Testis (tissue), 3 donors: Measurements from ENCODE around the gene SRCAP. TPM values are rescaled to one million over a fixed set of nuclear protein-coding genes. Genes with fewer than 3 reads are reported as not detected.
A peak's percentile ranks its signal among the peaks of the same experiment; 100 is the strongest.
"Not testable (repeated sequence)": the region's sequence is repeated elsewhere in the genome, so short reads cannot be mapped to it uniquely, and the experiment has no call there.

Source experiments
- DNase-seq: peaks from one replicate; pipeline ENCODE4 v3.0.0-alpha.2; 2019
- H3K27ac ChIP-seq, 2 donors: fragments of 200-600 bp; sonication (generic); one replicate each; pipeline ENCODE4 v1.5.1; 2019
- H3K27me3 ChIP-seq: fragments of 200-600 bp; sonication (generic); one replicate; pipeline ENCODE4 v1.5.1; 2019
- H3K36me3 ChIP-seq: fragments of 200-600 bp; sonication (generic); one replicate; pipeline ENCODE4 v1.5.1; 2017; ENCODE audit warnings: low read depth; ENCODE audit errors: missing control alignments
- H3K4me1 ChIP-seq: fragments of 200-600 bp; sonication (generic); one replicate; pipeline ENCODE4 v1.5.1; 2019
- H3K4me3 ChIP-seq, 2 donors: fragments of 200-600 bp; sonication (generic); one replicate each; pipeline ENCODE4 v1.5.1; 2017 to 2019
- H3K9me3 ChIP-seq: fragments of 200-600 bp; sonication (generic); one replicate; pipeline ENCODE4 v1.5.1; 2017
- POLR2A ChIP-seq: fragments of 450-650 bp; IDR thresholded peaks from one replicate; pipeline ENCODE4 v1.6.1; 2017; ENCODE audit warnings: antibody characterized with exemption, mild to moderate bottlenecking, moderate library complexity
- WGBS, 2 donors: methylation state at CpG; one replicate each; pipeline ENCODE4 v1.1.5; 2018; 5-methylcytosine and 5-hydroxymethylcytosine counted together
- intact Hi-C: fragments of 100-400 bp; cut with DNase I; formaldehyde crosslinking; loops from one replicate; pipeline ENCODE4 v1.15.1; 2023; ENCODE audit warnings: low total_unique reads
- polyA plus RNA-seq: library from polyadenylated mRNA; stranded (reverse); fragments of 350-450 nt; fragmentation: Illumina TruSeq; extraction: RNeasy Lipid Tissue Mini Kit (QIAGEN cat#74804); gene quantifications from one replicate; pipeline ENCODE4 v1.2.3, GENCODE V29; 2014; ENCODE audit warnings: low read depth, low replicate concordance; ENCODE audit not compliant: insufficient read depth
- total RNA-seq, 2 donors: library from RNA; depleted of rRNA; stranded (reverse); fragments of >200 nt; gene quantifications; one replicate each; pipeline ENCODE4 v1.2.3, GENCODE V29; 2016
- TF ChIP-seq, protein P1 (sequence below), 3 experiments: fragments of 450-650 bp in 2 of 3; fragments of 200-600 bp in 1 of 3; sonication (generic) in 1 of 3; IDR thresholded peaks; one replicate each; pipeline ENCODE4 v1.5.1; 2016 to 2019; ENCODE audit warnings: antibody characterized with exemption in 3 of 3, mild to moderate bottlenecking in 2 of 3, moderate library complexity in 1 of 3

The SRCAP gene
- total and polyA plus RNA-seq, 3 donors from 2014 or later, result 44.3 to 80.8 (median 74.3) TPM

DNA sequence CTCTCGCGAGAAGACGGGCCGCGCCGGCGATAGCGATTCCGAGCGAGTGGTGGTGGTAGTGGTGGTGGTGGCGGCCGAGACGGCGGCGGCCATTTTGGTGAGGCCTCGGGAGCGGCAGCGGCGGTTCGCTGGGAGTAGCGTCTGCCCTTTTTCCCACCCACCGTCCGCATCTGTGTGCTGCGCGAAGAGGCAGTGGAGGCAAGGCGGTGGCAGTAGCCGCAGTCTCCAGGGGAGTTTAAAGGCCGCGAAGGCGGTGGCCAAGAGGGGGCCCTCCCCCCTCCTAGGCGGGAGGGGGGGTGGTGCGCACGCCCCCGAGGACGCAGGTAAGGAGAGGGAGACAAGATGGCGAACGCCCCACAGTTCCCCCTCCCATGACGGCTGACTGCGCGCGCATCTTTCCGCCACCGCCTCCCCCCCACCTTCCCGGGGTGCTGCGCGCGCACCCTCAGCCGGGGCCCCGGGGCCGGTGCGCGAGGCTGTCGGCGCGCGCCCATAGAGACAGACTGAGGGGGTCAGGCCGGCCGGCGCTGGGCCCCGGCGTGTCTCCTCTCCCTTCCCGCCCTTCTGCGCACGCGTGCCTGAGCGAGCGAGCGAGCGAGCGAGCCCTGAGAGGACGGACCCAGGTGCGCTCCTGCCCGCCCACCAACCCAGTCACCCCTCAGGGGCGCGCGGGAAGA is 694 bp upstream of the SRCAP start:
- intact Hi-C loops, result no loop called here
- H3K27me3 ChIP-seq, result no peaks in the 10 kb centered on the region
- peak; percentile 94 for DNase-seq
- peaks cover 17% of the 10 kb centered on the region for H3K4me1 ChIP-seq
- peak overlapping the region; percentile 87 to 100 for H3K4me3 ChIP-seq
- peak overlapping the region; percentile 99 for H3K27ac ChIP-seq
- no peaks in the 10 kb centered on the region for H3K9me3 ChIP-seq
- WGBS, 2 donors, result 0 to 1% methylated on average over 22 to 57 of the region's 76 CpGs
- TF ChIP-seq, protein P1, sequence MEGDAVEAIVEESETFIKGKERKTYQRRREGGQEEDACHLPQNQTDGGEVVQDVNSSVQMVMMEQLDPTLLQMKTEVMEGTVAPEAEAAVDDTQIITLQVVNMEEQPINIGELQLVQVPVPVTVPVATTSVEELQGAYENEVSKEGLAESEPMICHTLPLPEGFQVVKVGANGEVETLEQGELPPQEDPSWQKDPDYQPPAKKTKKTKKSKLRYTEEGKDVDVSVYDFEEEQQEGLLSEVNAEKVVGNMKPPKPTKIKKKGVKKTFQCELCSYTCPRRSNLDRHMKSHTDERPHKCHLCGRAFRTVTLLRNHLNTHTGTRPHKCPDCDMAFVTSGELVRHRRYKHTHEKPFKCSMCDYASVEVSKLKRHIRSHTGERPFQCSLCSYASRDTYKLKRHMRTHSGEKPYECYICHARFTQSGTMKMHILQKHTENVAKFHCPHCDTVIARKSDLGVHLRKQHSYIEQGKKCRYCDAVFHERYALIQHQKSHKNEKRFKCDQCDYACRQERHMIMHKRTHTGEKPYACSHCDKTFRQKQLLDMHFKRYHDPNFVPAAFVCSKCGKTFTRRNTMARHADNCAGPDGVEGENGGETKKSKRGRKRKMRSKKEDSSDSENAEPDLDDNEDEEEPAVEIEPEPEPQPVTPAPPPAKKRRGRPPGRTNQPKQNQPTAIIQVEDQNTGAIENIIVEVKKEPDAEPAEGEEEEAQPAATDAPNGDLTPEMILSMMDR (IDR thresholded peaks at IDR 0.05), result no peak
- peak; percentile 16 for TF ChIP-seq POLR2A
- no peaks in the 10 kb centered on the region for H3K36me3 ChIP-seq

DNA sequence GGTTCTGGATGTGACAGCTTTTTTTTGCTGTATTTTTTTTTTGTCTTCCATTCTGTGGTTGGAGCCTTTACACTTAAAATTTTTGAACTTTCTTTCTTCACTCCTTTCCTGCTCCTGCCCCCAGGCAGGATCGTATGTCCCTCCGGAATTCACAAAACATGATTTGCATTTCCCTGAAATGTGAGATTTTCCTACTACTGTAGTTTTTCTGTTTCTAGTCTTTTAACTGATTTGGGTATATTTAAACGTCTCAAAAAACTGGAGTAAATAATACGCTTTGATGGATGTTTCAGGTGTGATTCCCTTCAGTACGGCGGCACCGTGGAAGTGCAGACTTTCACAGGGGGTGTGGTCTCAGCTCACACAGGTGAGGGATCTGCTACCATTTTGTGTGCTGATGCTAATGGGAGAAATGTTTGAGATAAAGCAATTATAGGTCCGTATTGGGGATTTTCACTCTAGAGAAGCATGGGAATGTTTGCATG is 686 bp downstream of the SRCAP start:
- no peaks in the 10 kb centered on the region for H3K36me3 ChIP-seq
- peaks cover 17% of the 10 kb centered on the region for H3K4me1 ChIP-seq
- 18 to 22% methylated on average over 8 of the region's 8 CpGs for WGBS, 2 donors
- no peaks in the 10 kb centered on the region for H3K27me3 ChIP-seq
- TF ChIP-seq, protein P1 (IDR thresholded peaks at IDR 0.05), result no peak
- no peak for TF ChIP-seq POLR2A
- peak overlapping the region; percentile 87 to 100 for H3K4me3 ChIP-seq
- no peaks in the 10 kb centered on the region for H3K9me3 ChIP-seq
- peak overlapping the region in 1 of 2 donors; percentile 99 for H3K27ac ChIP-seq
- no peak for DNase-seq
- intact Hi-C loops, result no loop called here

DNA sequence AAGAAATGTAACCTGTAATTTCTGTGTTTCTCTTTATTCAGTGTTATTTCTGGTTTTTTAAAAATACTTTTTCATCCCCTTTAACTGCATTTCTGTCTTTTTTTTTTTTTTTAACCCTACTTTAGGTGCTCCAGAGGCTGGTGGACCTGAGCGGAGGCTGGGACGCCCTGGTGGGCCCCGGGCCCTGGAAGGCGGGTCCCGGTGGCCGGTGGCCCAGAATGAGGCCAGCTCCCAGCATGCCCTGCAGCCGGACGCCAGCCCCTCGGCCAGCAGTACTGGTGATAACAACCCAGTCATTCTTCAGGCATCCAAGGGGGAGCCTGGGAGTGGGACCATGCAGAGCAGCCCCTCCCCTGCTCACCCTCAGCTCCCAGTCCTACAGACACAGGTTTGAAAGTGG is 1.5 kb downstream of the SRCAP start:
- no peaks in the 10 kb centered on the region for H3K9me3 ChIP-seq
- no peaks in the 10 kb centered on the region for H3K27me3 ChIP-seq
- no peak for DNase-seq
- H3K4me1 ChIP-seq, result peaks cover 17% of the 10 kb centered on the region
- 40% methylated on average over 9 of the region's 9 CpGs for WGBS, 2 donors
- intact Hi-C loops, result no loop called here
- H3K4me3 ChIP-seq, result no peak overlapping the region
- no peaks in the 10 kb centered on the region for H3K36me3 ChIP-seq
- TF ChIP-seq POLR2A, result no peak
- TF ChIP-seq, protein P1 (IDR thresholded peaks at IDR 0.05), result no peak
- no peak overlapping the region for H3K27ac ChIP-seq

DNA sequence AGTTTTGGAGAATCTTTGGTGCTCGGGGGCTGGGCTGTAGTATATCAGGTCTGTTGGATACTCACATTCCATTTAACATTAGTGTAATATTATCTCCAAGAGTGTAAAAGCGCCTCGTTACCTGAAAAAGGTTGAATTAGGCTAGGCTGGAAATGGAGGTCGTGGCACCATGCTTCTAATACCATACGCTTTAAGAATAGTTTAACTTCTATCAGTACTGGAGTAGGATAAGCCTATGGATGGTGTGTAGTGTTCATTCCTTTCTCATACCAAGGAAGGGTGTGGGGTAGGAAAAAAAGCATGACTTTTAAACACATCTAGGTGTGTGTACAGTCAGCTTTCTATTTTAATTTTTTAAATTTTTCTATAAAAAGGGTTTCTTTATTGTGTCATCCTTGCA is 2.0 kb downstream of the SRCAP start:
- intact Hi-C loops, result no loop called here
- TF ChIP-seq, protein P1 (IDR thresholded peaks at IDR 0.05), result no peak
- TF ChIP-seq POLR2A, result no peak

DNA sequence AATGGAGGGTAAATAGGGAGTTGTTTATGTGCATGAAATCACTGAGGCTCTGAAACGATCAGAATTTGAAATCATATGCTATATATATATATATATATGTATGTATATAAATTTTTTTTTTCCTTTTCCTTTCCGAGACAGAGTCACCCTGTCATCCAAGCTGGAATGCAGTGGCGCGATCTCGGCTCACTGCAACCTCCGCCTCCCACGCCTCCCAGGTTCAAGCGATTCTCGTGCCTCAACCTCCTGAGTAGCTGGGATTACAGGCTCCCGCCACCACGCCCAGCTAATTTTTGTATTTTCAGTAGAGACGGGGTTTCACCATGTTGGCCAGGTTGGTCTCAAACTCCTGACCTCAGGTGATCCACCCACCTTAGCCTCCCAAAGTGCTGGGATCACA is 4.1 kb downstream of the SRCAP start:
- 89 to 91% methylated on average over 12 of the region's 12 CpGs for WGBS, 2 donors
- intact Hi-C loops, H3K27me3 ChIP-seq, H3K36me3 ChIP-seq, H3K4me3 ChIP-seq, H3K9me3 ChIP-seq, DNase-seq, H3K27ac ChIP-seq: not testable (repeated sequence)
- peaks cover 12% of the 10 kb centered on the region for H3K4me1 ChIP-seq

More for the DNA sequence above, 2.0 kb downstream of the SRCAP start:
- 85 to 89% methylated on average over 5 of the region's 5 CpGs for WGBS, 2 donors
- peaks cover 17% of the 10 kb centered on the region for H3K4me1 ChIP-seq
- H3K27me3 ChIP-seq, result no peaks in the 10 kb centered on the region
- H3K36me3 ChIP-seq, result no peaks in the 10 kb centered on the region
- H3K4me3 ChIP-seq, result no peak overlapping the region
- DNase-seq, result no peak
- H3K9me3 ChIP-seq, result no peaks in the 10 kb centered on the region
- H3K27ac ChIP-seq, result no peak overlapping the region
